ENCODE measurements around the gene COBL.

- no peak for TF ChIP-seq EZH2phosphoT487 (IDR thresholded peaks at IDR 0.05; ENCODE audit: borderline replicate concordance)
- no peak for TF ChIP-seq CTCF (conservative IDR thresholded peaks at IDR 0.05; ENCODE audit: low read length)
Observed at GRCh38 chr7:51340936-51341335, 24.3 kb upstream of the COBL start.

All from Loucy (cell line).